Activated B cell treated with CpG ODN at 0.5 μM for 24 hours (primary cell): ENCODE measurements around the gene DGKB. TPM values are rescaled to one million over a fixed set of nuclear protein-coding genes. Genes with fewer than 3 reads are reported as not detected.

ENCODE experiments used
- ATAC-seq: fragments of 200-7000 bp; cut with Tn5 transposase; one replicate; pipeline ENCODE4 v1.10.0; 2021; ENCODE audit warnings: low read depth, mild to moderate bottlenecking, moderate library complexity
- CTCF ChIA-PET: fragments of 350-600 bp; sonication (Branson Sonifier 250); formaldehyde crosslinking; loops from one replicate; lab custom pipeline; 2021; ENCODE audit warnings: antibody characterized with exemption; lab: Charles Lee
- POLR2A ChIA-PET: fragments of 350-600 bp; sonication (Branson Sonifier 250); formaldehyde crosslinking; loops from one replicate; lab custom pipeline; 2021; ENCODE audit warnings: antibody characterized with exemption; lab: Charles Lee
- DNase-seq: peaks from one replicate; pipeline ENCODE4 v3.0.0; 2022
- H3K27ac Mint-ChIP-seq: one replicate; pipeline ENCODE4 v1.8.0; 2020; ENCODE audit warnings: mixed read lengths
- H3K27me3 Mint-ChIP-seq: one replicate; pipeline ENCODE4 v1.8.0; 2021; ENCODE audit warnings: mixed read lengths
- H3K36me3 Mint-ChIP-seq: one replicate; pipeline ENCODE4 v1.8.0; 2021; ENCODE audit warnings: low read depth, mixed read lengths
- H3K4me1 Mint-ChIP-seq: one replicate; pipeline ENCODE4 v1.8.0; 2021; ENCODE audit warnings: mixed read lengths
- H3K4me3 Mint-ChIP-seq: one replicate; pipeline ENCODE4 v1.8.0; 2020; ENCODE audit warnings: mild to moderate bottlenecking, mixed read lengths
- H3K9me3 Mint-ChIP-seq: one replicate; pipeline ENCODE4 v1.8.0; 2020; ENCODE audit warnings: mixed read lengths
- intact Hi-C: fragments of 100-400 bp; cut with micrococcal nuclease; formaldehyde crosslinking; loops from one replicate; pipeline ENCODE4 v1.15.1; 2024
- total RNA-seq: library from RNA; stranded (reverse); gene quantifications from 2 replicates; pipeline ENCODE4 v1.2.3, GENCODE V29; 2022
- TF ChIP-seq, protein P1 (sequence below): fragments of 200-600 bp; IDR thresholded peaks from one replicate; pipeline ENCODE4 v1.8.0; 2022; ENCODE audit warnings: antibody characterized with exemption, mild to moderate bottlenecking

Gene DGKB
- total RNA-seq, 1 donor from 2014 or later: not detected

DNA sequence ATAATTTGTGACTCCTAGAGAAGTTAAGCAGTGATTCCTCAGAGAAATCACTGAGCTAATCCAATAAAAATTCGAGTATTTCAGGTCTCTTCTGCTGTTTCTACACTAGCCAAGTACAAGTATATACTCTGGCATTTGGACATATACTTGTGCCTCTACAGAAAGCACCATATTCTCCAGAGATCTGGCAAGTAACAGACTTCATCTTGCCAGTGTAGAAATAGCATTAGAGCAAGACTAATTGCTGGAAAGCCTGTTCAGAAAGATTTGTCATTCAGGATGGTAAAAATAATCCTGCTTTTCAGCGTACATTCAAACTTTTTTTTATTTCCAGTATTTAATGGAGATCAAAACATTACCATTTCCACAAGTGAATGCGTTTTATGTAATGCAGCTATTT lies 502.3 kb downstream of the DGKB start:
- Mint-ChIP-seq H3K27ac (no peak overlapping the region), H3K4me3 (no peak overlapping the region), H3K9me3 (no peaks in the 10 kb centered on the region), H3K27me3 (no peaks in the 10 kb centered on the region), H3K36me3 (no peaks in the 10 kb centered on the region), H3K4me1 (no peaks in the 10 kb centered on the region)
- intact Hi-C loops: no loop called here
- no peak for DNase-seq
- ATAC-seq: no peak
- POLR2A ChIA-PET: no interaction called here
- TF ChIP-seq, protein P1, sequence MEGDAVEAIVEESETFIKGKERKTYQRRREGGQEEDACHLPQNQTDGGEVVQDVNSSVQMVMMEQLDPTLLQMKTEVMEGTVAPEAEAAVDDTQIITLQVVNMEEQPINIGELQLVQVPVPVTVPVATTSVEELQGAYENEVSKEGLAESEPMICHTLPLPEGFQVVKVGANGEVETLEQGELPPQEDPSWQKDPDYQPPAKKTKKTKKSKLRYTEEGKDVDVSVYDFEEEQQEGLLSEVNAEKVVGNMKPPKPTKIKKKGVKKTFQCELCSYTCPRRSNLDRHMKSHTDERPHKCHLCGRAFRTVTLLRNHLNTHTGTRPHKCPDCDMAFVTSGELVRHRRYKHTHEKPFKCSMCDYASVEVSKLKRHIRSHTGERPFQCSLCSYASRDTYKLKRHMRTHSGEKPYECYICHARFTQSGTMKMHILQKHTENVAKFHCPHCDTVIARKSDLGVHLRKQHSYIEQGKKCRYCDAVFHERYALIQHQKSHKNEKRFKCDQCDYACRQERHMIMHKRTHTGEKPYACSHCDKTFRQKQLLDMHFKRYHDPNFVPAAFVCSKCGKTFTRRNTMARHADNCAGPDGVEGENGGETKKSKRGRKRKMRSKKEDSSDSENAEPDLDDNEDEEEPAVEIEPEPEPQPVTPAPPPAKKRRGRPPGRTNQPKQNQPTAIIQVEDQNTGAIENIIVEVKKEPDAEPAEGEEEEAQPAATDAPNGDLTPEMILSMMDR: no peak
- CTCF ChIA-PET: no interaction called here

DNA sequence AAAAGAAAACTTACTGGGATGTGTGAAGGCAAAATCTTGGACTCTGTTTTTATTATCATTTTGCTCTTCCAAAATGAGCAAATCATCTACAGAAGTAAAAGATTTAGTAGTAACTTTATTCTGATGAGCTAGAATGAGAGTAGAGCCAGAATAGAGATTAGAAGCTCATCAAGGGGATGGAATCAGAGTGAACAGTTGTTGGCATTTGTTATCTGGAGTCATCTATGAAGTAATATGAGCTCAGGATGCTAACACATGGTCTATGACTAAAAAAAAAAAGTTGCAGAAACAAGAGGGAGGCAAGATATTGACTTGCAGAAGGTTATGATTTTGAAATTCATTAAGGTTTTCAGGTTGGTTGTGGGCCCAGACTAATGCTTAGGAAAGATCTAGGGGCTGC lies 504.0 kb downstream of the DGKB start:
- DNase-seq: no peak
- POLR2A ChIA-PET: no interaction called here
- H3K27me3 Mint-ChIP-seq: no peaks in the 10 kb centered on the region
- no peak for ATAC-seq
- CTCF ChIA-PET: no interaction called here
- H3K27ac Mint-ChIP-seq: no peak overlapping the region
- no peaks in the 10 kb centered on the region for H3K9me3 Mint-ChIP-seq
- H3K4me3 Mint-ChIP-seq: no peak overlapping the region
- no peaks in the 10 kb centered on the region for H3K36me3 Mint-ChIP-seq
- H3K4me1 Mint-ChIP-seq: no peaks in the 10 kb centered on the region
- intact Hi-C loops: no loop called here
- TF ChIP-seq, protein P1: no peak

DNA sequence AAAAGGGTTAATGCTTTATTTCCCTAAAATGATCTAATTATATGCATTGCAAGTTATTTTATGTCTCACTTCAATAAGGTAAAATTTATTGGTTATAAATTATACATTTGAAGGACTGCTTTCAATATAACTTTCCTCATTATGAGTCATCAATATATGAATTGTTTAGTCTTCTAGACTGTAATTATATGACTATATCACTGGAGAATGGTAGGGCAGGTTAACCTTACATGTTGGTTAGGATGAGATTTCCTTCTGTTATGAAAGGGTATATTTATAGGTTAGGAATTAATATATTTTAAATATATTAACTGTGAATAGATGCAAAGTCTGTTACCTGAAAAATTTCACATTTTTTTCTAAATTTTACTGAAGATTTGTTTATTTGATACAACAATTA lies 506.7 kb downstream of the DGKB start:
- intact Hi-C loops: no loop called here
- no peak overlapping the region for H3K27ac Mint-ChIP-seq
- no peaks in the 10 kb centered on the region for H3K9me3 Mint-ChIP-seq
- no peak for DNase-seq
- H3K4me3 Mint-ChIP-seq: no peak overlapping the region
- ChIA-PET POLR2A (no interaction called here), CTCF (no interaction called here)
- ATAC-seq: no peak
- TF ChIP-seq, protein P1: no peak
- no peaks in the 10 kb centered on the region for H3K4me1 Mint-ChIP-seq
- no peaks in the 10 kb centered on the region for H3K36me3 Mint-ChIP-seq
- no peaks in the 10 kb centered on the region for H3K27me3 Mint-ChIP-seq

DNA sequence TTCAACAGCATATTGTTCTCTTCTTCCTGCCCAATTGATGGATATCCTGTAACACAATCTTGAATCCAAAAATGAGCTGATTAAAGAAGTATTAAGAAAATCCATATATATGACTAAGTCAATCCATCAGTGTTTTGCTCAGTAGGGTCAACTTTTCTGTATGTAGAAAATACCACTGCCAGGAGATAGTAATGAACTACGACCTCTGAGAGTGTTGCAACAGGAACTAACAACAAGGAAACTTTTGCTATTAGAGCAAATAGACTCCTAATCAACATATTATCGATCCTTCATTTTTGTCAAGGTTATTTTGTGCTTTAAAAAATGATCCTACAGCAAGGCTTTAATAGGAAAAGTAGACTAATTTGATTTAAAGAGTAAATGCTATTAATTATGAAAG lies 507.8 kb downstream of the DGKB start:
- Mint-ChIP-seq H3K9me3 (no peaks in the 10 kb centered on the region), H3K4me3 (no peak overlapping the region), H3K27ac (no peak overlapping the region), H3K4me1 (no peaks in the 10 kb centered on the region), H3K36me3 (no peaks in the 10 kb centered on the region), H3K27me3 (no peaks in the 10 kb centered on the region)
- ChIA-PET CTCF (no interaction called here), POLR2A (no interaction called here)
- no peak for ATAC-seq
- intact Hi-C loops: no loop called here
- TF ChIP-seq, protein P1: no peak
- DNase-seq: no peak

DNA sequence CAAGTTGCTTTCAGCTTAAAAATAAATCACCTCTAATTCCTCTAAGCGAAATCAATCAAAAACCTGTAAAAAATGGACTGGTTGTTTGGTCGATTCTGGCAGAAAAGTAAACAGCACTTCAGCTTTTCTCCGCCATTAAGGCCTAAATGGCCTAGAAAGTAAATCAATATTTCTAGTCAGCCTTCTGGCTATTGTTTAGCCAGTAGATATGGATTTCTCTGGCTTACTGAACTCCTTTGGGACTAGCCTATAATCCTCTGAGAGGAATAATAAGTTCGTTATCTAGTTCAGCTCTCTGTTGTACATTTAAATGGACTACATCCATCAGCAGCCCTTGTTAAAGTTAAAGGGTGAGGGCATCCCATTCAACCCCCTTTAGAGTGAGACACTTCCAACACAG lies 513.0 kb downstream of the DGKB start:
- ChIA-PET POLR2A (no interaction called here), CTCF (no interaction called here)
- no peak overlapping the region for H3K4me3 Mint-ChIP-seq
- intact Hi-C loops: no loop called here
- DNase-seq (no peak), ATAC-seq (no peak)
- TF ChIP-seq, protein P1: no peak
- H3K36me3 Mint-ChIP-seq: no peaks in the 10 kb centered on the region
- no peak overlapping the region for H3K27ac Mint-ChIP-seq
- H3K27me3 Mint-ChIP-seq: no peaks in the 10 kb centered on the region
- no peaks in the 10 kb centered on the region for H3K4me1 Mint-ChIP-seq
- no peaks in the 10 kb centered on the region for H3K9me3 Mint-ChIP-seq
